ENCODE results near the gene ERC2.

Gene ERC2

DNA sequence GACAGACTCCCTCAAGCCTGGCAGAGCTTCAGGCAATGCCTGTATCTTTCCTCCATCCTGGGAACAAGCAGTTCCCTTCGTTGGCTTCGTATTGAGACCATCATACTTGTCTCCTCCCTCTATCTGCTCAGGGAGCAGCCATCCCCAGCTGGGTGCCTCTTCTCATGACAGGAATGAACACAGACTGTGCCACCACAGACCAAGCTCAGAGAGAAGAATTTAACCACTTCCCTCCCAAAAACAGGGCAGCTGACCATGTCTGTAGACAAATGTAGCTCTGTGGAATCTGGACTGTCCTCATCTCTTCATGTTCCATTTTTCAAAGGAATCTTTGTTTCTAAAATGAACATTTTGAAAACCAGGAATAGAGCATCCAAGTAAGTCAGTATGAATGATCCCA, 245.4 kb downstream of the ERC2 start:
- H3K4me3 ChIP-seq (ENCODE audit: control insufficient read depth, low read depth, low read length) = no peak overlapping the region
- no peak for DNase-seq (ENCODE audit: low read depth)
- no peak for TF ChIP-seq CTCF (IDR thresholded peaks at IDR 0.05; ENCODE audit: control insufficient read depth, insufficient read depth, low read depth, low read length, missing control alignments)

- no peak overlapping the region for H3K4me3 ChIP-seq (ENCODE audit: control insufficient read depth, low read depth, low read length)
- DNase-seq (ENCODE audit: low read depth) = no peak
- TF ChIP-seq CTCF (IDR thresholded peaks at IDR 0.05; ENCODE audit: control insufficient read depth, insufficient read depth, low read depth, low read length, missing control alignments) = no peak
Observed at GRCh38 chr3:56219894-56220805, 248.1 kb downstream of the ERC2 start.

DNA sequence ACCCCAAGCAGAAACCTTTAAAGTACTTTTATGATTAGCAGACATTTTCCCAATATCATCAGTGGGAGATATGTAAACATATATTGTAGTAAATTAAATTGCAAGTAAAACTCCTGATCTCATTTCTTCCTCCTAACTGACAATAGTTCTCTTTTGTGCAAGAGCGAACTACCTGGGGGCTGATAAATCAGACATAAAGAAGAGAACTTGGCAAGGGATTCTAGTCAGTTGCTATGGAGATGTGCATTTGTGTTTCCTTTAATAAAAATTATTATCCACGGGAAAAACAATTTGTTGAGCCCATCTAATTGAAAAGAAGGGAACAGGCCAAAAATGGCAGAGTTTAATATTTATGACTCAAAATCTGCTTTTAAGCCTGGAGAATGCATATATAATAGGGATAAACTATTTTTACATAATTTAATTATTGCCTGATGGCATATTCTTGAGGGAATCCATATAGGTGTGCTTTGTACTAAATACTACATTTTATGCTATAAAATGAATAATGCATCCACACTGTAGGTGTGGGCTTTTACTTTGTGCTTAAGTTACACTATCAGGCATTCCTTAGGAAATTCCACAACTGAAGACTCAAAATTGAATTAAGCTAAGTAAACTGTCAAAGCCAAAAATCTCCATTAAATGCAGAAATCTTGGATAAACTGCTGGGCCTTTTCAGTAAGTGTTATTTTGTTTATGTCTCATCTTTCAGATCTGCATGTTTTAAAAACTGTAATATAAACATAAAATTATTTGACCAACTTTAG, 258.1 kb downstream of the ERC2 start:
- no peak for TF ChIP-seq CTCF (IDR thresholded peaks at IDR 0.05; ENCODE audit: control insufficient read depth, insufficient read depth, low read depth, low read length, missing control alignments)
- DNase-seq (ENCODE audit: low read depth) = no peak
- H3K4me3 ChIP-seq (ENCODE audit: control insufficient read depth, low read depth, low read length) = no peak overlapping the region

DNA sequence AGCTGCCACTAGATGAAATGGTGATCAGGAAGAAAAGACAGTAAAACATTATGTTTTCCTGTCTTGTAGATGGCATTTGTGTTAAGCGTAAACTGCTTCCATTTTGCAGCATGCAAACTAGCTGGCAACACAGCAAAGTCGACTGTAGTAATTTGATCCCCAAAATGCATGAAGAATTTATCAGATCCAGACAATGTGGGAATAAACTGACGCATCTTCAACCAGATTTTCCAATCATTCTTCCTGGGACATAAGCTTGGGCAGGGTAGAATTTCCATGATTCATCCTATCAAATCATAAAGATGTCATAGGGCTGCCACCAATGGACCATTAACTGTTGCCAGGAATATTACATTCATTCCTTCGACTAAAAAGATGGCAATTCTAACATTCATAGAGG, 260.3 kb downstream of the ERC2 start:
- no peak for TF ChIP-seq CTCF (IDR thresholded peaks at IDR 0.05; ENCODE audit: control insufficient read depth, insufficient read depth, low read depth, low read length, missing control alignments)
- no peak overlapping the region for H3K4me3 ChIP-seq (ENCODE audit: control insufficient read depth, low read depth, low read length)
- no peak for DNase-seq (ENCODE audit: low read depth)

GRCh38 chr3:56205406-56205805, 262.9 kb downstream of the ERC2 start:
- TF ChIP-seq CTCF (IDR thresholded peaks at IDR 0.05; ENCODE audit: control insufficient read depth, insufficient read depth, low read depth, low read length, missing control alignments) = no peak
- no peak overlapping the region for H3K4me3 ChIP-seq (ENCODE audit: control insufficient read depth, low read depth, low read length)
- no peak for DNase-seq (ENCODE audit: low read depth)

- no peak overlapping the region for H3K4me3 ChIP-seq (ENCODE audit: control insufficient read depth, low read depth, low read length)
- no peak for DNase-seq (ENCODE audit: low read depth)
- no peak for TF ChIP-seq CTCF (IDR thresholded peaks at IDR 0.05; ENCODE audit: control insufficient read depth, insufficient read depth, low read depth, low read length, missing control alignments)
Observed at GRCh38 chr3:56202997-56203396, 265.3 kb downstream of the ERC2 start.

Measured in AG09309 (cell line).